SJCRH30 (cell line): Measurements from ENCODE around the gene B4GALNT3. TPM values are rescaled to one million over a fixed set of nuclear protein-coding genes. Genes with fewer than 3 reads are reported as not detected.
A peak's percentile ranks its signal among the peaks of the same experiment; 100 is the strongest.

Experiments
- DNase-seq, 2 experiments: peaks; one replicate each; pipeline ENCODE4 v3.0.0-alpha.2; 2015 to 2020
- H3K27ac ChIP-seq: fragments of 250-450 bp; sonication (Bioruptor Pico); 2 replicates; pipeline ENCODE4 v1.5.1; 2020; ENCODE audit warnings: mild to moderate bottlenecking, moderate library complexity
- H3K27me3 ChIP-seq: fragments of 250-450 bp; sonication (Bioruptor Pico); 2 replicates; pipeline ENCODE4 v1.5.1; 2020; ENCODE audit warnings: mild to moderate bottlenecking, moderate library complexity
- H3K36me3 ChIP-seq: fragments of 250-450 bp; sonication (Bioruptor Pico); 2 replicates; pipeline ENCODE4 v1.5.1; 2020; ENCODE audit warnings: mild to moderate bottlenecking, moderate library complexity
- H3K4me1 ChIP-seq: fragments of 250-450 bp; sonication (Bioruptor Pico); 2 replicates; pipeline ENCODE4 v1.5.1; 2020; ENCODE audit warnings: mild to moderate bottlenecking, moderate library complexity
- H3K4me3 ChIP-seq: fragments of 250-450 bp; sonication (Bioruptor Pico); 2 replicates; pipeline ENCODE4 v1.5.1; 2020; ENCODE audit warnings: mild to moderate bottlenecking, moderate library complexity
- H3K9me3 ChIP-seq: fragments of 250-450 bp; sonication (Bioruptor Pico); replicated peaks from 2 replicates; pipeline ENCODE4 v1.5.1; 2020; ENCODE audit warnings: mild to moderate bottlenecking, moderate library complexity
- total RNA-seq: library from RNA; depleted of rRNA; stranded (reverse); fragments of >200 nt; shearing (Covaris generic); gene quantifications from 2 replicates; pipeline ENCODE4 v1.2.3, GENCODE V29; 2014

Gene B4GALNT3
- total RNA-seq, 1 experiment from 2014 or later: 33.0 TPM

- H3K27me3 ChIP-seq: no peaks in the 10 kb centered on the region
- no peak overlapping the region for H3K4me3 ChIP-seq
- DNase-seq: no peak
Observed at GRCh38 chr12:544941-545635, 85.3 kb downstream of the B4GALNT3 start.

GRCh38 chr12:545835-546234, 86.1 kb downstream of the B4GALNT3 start:
- H3K27me3 ChIP-seq: no peaks in the 10 kb centered on the region
- H3K4me1 ChIP-seq: peaks cover 18% of the 10 kb centered on the region
- no peak overlapping the region for H3K27ac ChIP-seq
- no peak overlapping the region for H3K4me3 ChIP-seq
- no peak for DNase-seq
- H3K36me3 ChIP-seq: peaks cover 19% of the 10 kb centered on the region
- no peaks in the 10 kb centered on the region; the same call in 1 of the 2 replicates for H3K9me3 ChIP-seq

More at GRCh38 chr12:544941-545635, 85.3 kb downstream of the B4GALNT3 start:
- Histone ChIP-seq H3K4me1 (peaks cover 18% of the 10 kb centered on the region), H3K27ac (no peak overlapping the region), H3K9me3 (no peaks in the 10 kb centered on the region; the same call in 1 of the 2 replicates), H3K36me3 (peaks cover 17% of the 10 kb centered on the region)

GRCh38 chr12:546265-546919, 86.7 kb downstream of the B4GALNT3 start:
- Histone ChIP-seq H3K4me1 (peaks cover 13% of the 10 kb centered on the region), H3K27ac (no peak overlapping the region), H3K4me3 (no peak overlapping the region), H3K27me3 (no peaks in the 10 kb centered on the region), H3K9me3 (no peaks in the 10 kb centered on the region; the same call in 1 of the 2 replicates), H3K36me3 (peaks cover 19% of the 10 kb centered on the region)
- DNase-seq: no peak

GRCh38 chr12:546920-547845, 87.4 kb downstream of the B4GALNT3 start:
- DNase-seq: peak; percentile 43 to 62
- Histone ChIP-seq H3K4me3 (no peak overlapping the region), H3K4me1 (peaks cover 7% of the 10 kb centered on the region), H3K27ac (no peak overlapping the region), H3K36me3 (peaks cover 19% of the 10 kb centered on the region), H3K9me3 (no peaks in the 10 kb centered on the region; the same call in 1 of the 2 replicates), H3K27me3 (no peaks in the 10 kb centered on the region)

- H3K36me3 ChIP-seq: peaks cover 24% of the 10 kb centered on the region
Observed at GRCh38 chr12:547883-548470, 88.2 kb downstream of the B4GALNT3 start.

GRCh38 chr12:549476-550082, 89.8 kb downstream of the B4GALNT3 start:
- Histone ChIP-seq H3K27me3 (no peaks in the 10 kb centered on the region), H3K4me3 (no peak overlapping the region)
- DNase-seq: no peak

More at GRCh38 chr12:547883-548470, 88.2 kb downstream of the B4GALNT3 start:
- Histone ChIP-seq H3K27me3 (no peaks in the 10 kb centered on the region), H3K4me1 (peaks cover 2% of the 10 kb centered on the region; the same call in 1 of the 2 replicates), H3K27ac (no peak overlapping the region), H3K9me3 (no peaks in the 10 kb centered on the region; the same call in 1 of the 2 replicates), H3K4me3 (no peak overlapping the region)
- no peak for DNase-seq

GRCh38 chr12:550473-551260, 90.9 kb downstream of the B4GALNT3 start:
- no peaks in the 10 kb centered on the region for H3K4me1 ChIP-seq
- H3K36me3 ChIP-seq: peaks cover 39% of the 10 kb centered on the region
- H3K9me3 ChIP-seq: no peaks in the 10 kb centered on the region; the same call in 1 of the 2 replicates
- H3K27me3 ChIP-seq: no peaks in the 10 kb centered on the region
- no peak overlapping the region for H3K27ac ChIP-seq
- no peak for DNase-seq
- H3K4me3 ChIP-seq: no peak overlapping the region

More at GRCh38 chr12:549476-550082, 89.8 kb downstream of the B4GALNT3 start:
- H3K36me3 ChIP-seq: peaks cover 35% of the 10 kb centered on the region
- H3K4me1 ChIP-seq: no peaks in the 10 kb centered on the region
- H3K9me3 ChIP-seq: no peaks in the 10 kb centered on the region; the same call in 1 of the 2 replicates
- no peak overlapping the region for H3K27ac ChIP-seq

- H3K4me1 ChIP-seq: no peaks in the 10 kb centered on the region
- no peaks in the 10 kb centered on the region for H3K27me3 ChIP-seq
- no peak overlapping the region for H3K27ac ChIP-seq
- no peaks in the 10 kb centered on the region for H3K9me3 ChIP-seq
- H3K36me3 ChIP-seq: peaks cover 34% of the 10 kb centered on the region; the same call in 1 of the 2 replicates
- no peak overlapping the region for H3K4me3 ChIP-seq
- DNase-seq: no peak
Observed at GRCh38 chr12:552466-552865, 92.7 kb downstream of the B4GALNT3 start.

- Histone ChIP-seq H3K9me3 (no peaks in the 10 kb centered on the region), H3K27me3 (no peaks in the 10 kb centered on the region), H3K4me3 (no peak overlapping the region), H3K4me1 (no peaks in the 10 kb centered on the region), H3K36me3 (peaks cover 34% of the 10 kb centered on the region; the same call in 1 of the 2 replicates), H3K27ac (no peak overlapping the region)
- no peak for DNase-seq
Observed at GRCh38 chr12:553216-554000, 93.7 kb downstream of the B4GALNT3 start.

GRCh38 chr12:554001-554285, 94.2 kb downstream of the B4GALNT3 start:
- Histone ChIP-seq H3K4me1 (no peaks in the 10 kb centered on the region), H3K36me3 (peaks cover 37% of the 10 kb centered on the region; the same call in 1 of the 2 replicates), H3K27me3 (no peaks in the 10 kb centered on the region), H3K27ac (no peak overlapping the region), H3K4me3 (no peak overlapping the region), H3K9me3 (no peaks in the 10 kb centered on the region)
- DNase-seq: no peak

GRCh38 chr12:556498-556897, 96.8 kb downstream of the B4GALNT3 start:
- H3K27ac ChIP-seq: no peak overlapping the region
- no peaks in the 10 kb centered on the region for H3K9me3 ChIP-seq
- H3K4me3 ChIP-seq: no peak overlapping the region
- peaks cover 29% of the 10 kb centered on the region; the same call in 1 of the 2 replicates for H3K36me3 ChIP-seq
- DNase-seq: no peak
- H3K27me3 ChIP-seq: no peaks in the 10 kb centered on the region
- H3K4me1 ChIP-seq: no peaks in the 10 kb centered on the region

- no peak overlapping the region for H3K4me3 ChIP-seq
- no peak for DNase-seq
- no peaks in the 10 kb centered on the region for H3K9me3 ChIP-seq
- no peak overlapping the region for H3K27ac ChIP-seq
- H3K27me3 ChIP-seq: no peaks in the 10 kb centered on the region
- H3K4me1 ChIP-seq: no peaks in the 10 kb centered on the region
- peaks cover 20% of the 10 kb centered on the region; the same call in 1 of the 2 replicates for H3K36me3 ChIP-seq
Observed at GRCh38 chr12:558580-558979, 98.8 kb downstream of the B4GALNT3 start.
